HepG2 (cell line): Measurements from ENCODE around the gene CYB561. TPM values are rescaled to one million over a fixed set of nuclear protein-coding genes. Genes with fewer than 3 reads are reported as not detected.

Experiments used
- ARNTL ChIP-seq: sonication (generic); formaldehyde crosslinking; IDR thresholded peaks from 2 replicates; pipeline ENCODE4 v1.4.0; 2020; ENCODE audit warnings: mild to moderate bottlenecking, missing genetic modification reagents
- ASH2L ChIP-seq: fragments of 300-600, 200-600 bp; sonication (generic); IDR thresholded peaks from 2 replicates; pipeline ENCODE4 v1.7.0; 2017; ENCODE audit warnings: low read depth, mild to moderate bottlenecking, moderate library complexity, mixed read lengths, low read length; ENCODE audit not compliant: insufficient read length
- CBX5 ChIP-seq: sonication (generic); formaldehyde crosslinking; IDR thresholded peaks from 2 replicates; pipeline ENCODE4 v1.4.0; 2020; ENCODE audit warnings: missing genetic modification reagents, borderline replicate concordance
- ELK4 ChIP-seq: sonication (generic); formaldehyde crosslinking; IDR thresholded peaks from 2 replicates; pipeline ENCODE4 v1.9.0; 2021; ENCODE audit warnings: missing genetic modification reagents, borderline replicate concordance
- KDM2A ChIP-seq: sonication (generic); formaldehyde crosslinking; IDR thresholded peaks from 2 replicates; pipeline ENCODE4 v1.4.0; 2020; ENCODE audit warnings: low read depth, missing genetic modification reagents, borderline replicate concordance
- KDM4B ChIP-seq: sonication (generic); formaldehyde crosslinking; IDR thresholded peaks from 2 replicates; pipeline ENCODE4 v1.4.0; 2020; ENCODE audit warnings: missing genetic modification reagents
- PHF5A ChIP-seq: IDR thresholded peaks from one replicate; pipeline ENCODE4 v1.6.1; 2018; ENCODE audit warnings: low read depth, missing genetic modification reagents; ENCODE audit not compliant: unreplicated experiment
- RAD21 ChIP-seq: fragments of 450-650 bp; formaldehyde crosslinking; IDR thresholded peaks from 2 replicates; pipeline ENCODE4 v1.5.0; 2020; ENCODE audit warnings: mild to moderate bottlenecking
- SATB2 ChIP-seq: sonication (generic); formaldehyde crosslinking; IDR thresholded peaks from 2 replicates; pipeline ENCODE4 v1.5.0; 2020; ENCODE audit warnings: missing genetic modification reagents
- SMAD1 ChIP-seq: sonication (generic); formaldehyde crosslinking; IDR thresholded peaks from 2 replicates; pipeline ENCODE4 v1.4.0; 2020; ENCODE audit warnings: missing genetic modification reagents, low read depth, mild to moderate bottlenecking, borderline replicate concordance
- SRSF1 ChIP-seq: fragments of 200-400 bp; formaldehyde crosslinking; optimal IDR thresholded peaks from 2 replicates; pipeline ENCODE3; 2017; ENCODE audit warnings: mild to moderate bottlenecking, low read depth, low read length, moderate library complexity
- ZBTB33 ChIP-seq: sonication (generic); formaldehyde crosslinking; IDR thresholded peaks from 2 replicates; pipeline ENCODE4 v1.4.0; 2020; ENCODE audit warnings: missing genetic modification reagents
- ZNF280B ChIP-seq: sonication (generic); formaldehyde crosslinking; IDR thresholded peaks from 2 replicates; pipeline ENCODE4 v1.5.0; 2020; ENCODE audit warnings: missing genetic modification reagents, mild to moderate bottlenecking, borderline replicate concordance
- ZNF839 ChIP-seq: sonication (generic); formaldehyde crosslinking; IDR thresholded peaks from 2 replicates; pipeline ENCODE4 v1.4.0; 2020; ENCODE audit warnings: missing genetic modification reagents, mild to moderate bottlenecking, borderline replicate concordance
- polyA plus RNA-seq, 8 experiments: library from polyadenylated mRNA; depleted of rRNA in 3 of 8; stranded (reverse) in 7 of 8; unstranded in 1 of 8; fragments of >200 nt; fragmentation: Illumina TruSeq in 4 of 8; extraction: Trizol in 4 of 8; gene quantifications; 2 replicates each; pipeline versions ENCODE4 v1.2.1 to v1.2.3, GENCODE V29; 2011 to 2016; ENCODE audit warnings: low read depth in 4 of 8, missing spikeins in 1 of 8, mixed read lengths in 1 of 8; ENCODE audit not compliant: insufficient read depth in 1 of 8
- total RNA-seq, 5 experiments: library from RNA; depleted of rRNA; stranded (reverse); fragments of >200 nt; fragmentation: Illumina TruSeq; extraction: Trizol; gene quantifications; 2 replicates each; pipeline ENCODE4 v1.2.3, GENCODE V29; 2016; ENCODE audit warnings: low read depth in 1 of 5
- TF ChIP-seq, protein P1 (sequence below): sonication (generic); formaldehyde crosslinking; IDR thresholded peaks from 2 replicates; pipeline ENCODE4 v1.4.0; 2020; ENCODE audit warnings: missing genetic modification reagents, borderline replicate concordance
- TF ChIP-seq, protein P2 (sequence below), 2 experiments: sonication (generic) in 1 of 2; formaldehyde crosslinking in 1 of 2; IDR thresholded peaks; 2 replicates each; pipeline versions ENCODE4 v1.4.0 to v1.6.1; 2018 to 2020; ENCODE audit warnings: missing genetic modification reagents in 2 of 2, borderline replicate concordance in 1 of 2, low read depth in 1 of 2, mild to moderate bottlenecking in 1 of 2, missing biosample characterization in 1 of 2

CYB561 gene
- total and polyA plus RNA-seq, 2 of the 13 experiments (the other 11 are each of a cell fraction or from before 2014, with no cell fraction given), result 1.5 to 6.7 TPM

DNA sequence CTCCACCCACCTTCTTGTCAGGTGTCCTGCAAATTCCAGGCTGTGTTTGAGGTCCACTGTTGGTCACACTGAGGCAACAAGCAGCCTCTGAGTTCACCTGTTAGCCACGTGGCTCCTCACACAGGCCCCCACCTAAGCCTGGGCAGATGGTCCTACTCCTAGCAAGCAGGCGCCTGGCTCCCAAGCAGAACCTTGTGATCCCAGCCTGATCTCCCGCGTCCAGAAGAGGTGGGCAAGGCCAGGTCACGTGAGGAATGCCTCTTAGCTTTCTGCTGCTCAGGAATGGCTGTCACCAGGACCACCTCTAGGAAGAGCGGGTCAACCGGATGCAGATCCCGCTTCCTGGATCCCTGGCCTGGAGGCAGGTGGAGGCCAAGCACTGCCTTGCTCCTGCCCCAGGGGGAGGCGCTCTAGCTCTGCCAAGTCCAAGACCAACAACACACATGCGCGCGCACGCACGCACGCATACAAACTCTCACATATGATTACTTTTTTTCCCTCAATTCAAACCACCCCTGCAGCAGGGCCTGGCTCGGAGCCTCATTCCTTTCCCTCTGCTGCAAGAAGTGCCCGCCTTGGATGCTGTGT lies 9.5 kb downstream of the CYB561 start (continued):
- TF ChIP-seq CBX5 (CRISPR knock-in tag), result no peak
- TF ChIP-seq, protein P1, sequence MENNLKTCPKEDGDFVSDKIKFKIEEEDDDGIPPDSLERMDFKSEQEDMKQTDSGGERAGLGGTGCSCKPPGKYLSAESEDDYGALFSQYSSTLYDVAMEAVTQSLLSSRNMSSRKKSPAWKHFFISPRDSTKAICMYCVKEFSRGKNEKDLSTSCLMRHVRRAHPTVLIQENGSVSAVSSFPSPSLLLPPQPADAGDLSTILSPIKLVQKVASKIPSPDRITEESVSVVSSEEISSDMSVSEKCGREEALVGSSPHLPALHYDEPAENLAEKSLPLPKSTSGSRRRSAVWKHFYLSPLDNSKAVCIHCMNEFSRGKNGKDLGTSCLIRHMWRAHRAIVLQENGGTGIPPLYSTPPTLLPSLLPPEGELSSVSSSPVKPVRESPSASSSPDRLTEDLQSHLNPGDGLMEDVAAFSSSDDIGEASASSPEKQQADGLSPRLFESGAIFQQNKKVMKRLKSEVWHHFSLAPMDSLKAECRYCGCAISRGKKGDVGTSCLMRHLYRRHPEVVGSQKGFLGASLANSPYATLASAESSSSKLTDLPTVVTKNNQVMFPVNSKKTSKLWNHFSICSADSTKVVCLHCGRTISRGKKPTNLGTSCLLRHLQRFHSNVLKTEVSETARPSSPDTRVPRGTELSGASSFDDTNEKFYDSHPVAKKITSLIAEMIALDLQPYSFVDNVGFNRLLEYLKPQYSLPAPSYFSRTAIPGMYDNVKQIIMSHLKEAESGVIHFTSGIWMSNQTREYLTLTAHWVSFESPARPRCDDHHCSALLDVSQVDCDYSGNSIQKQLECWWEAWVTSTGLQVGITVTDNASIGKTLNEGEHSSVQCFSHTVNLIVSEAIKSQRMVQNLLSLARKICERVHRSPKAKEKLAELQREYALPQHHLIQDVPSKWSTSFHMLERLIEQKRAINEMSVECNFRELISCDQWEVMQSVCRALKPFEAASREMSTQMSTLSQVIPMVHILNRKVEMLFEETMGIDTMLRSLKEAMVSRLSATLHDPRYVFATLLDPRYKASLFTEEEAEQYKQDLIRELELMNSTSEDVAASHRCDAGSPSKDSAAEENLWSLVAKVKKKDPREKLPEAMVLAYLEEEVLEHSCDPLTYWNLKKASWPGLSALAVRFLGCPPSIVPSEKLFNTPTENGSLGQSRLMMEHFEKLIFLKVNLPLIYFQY (CRISPR knock-in tag), result no peak
- no peak for TF ChIP-seq ELK4 (CRISPR knock-in tag)
- TF ChIP-seq ZNF839, result no peak
- TF ChIP-seq, protein P2, sequence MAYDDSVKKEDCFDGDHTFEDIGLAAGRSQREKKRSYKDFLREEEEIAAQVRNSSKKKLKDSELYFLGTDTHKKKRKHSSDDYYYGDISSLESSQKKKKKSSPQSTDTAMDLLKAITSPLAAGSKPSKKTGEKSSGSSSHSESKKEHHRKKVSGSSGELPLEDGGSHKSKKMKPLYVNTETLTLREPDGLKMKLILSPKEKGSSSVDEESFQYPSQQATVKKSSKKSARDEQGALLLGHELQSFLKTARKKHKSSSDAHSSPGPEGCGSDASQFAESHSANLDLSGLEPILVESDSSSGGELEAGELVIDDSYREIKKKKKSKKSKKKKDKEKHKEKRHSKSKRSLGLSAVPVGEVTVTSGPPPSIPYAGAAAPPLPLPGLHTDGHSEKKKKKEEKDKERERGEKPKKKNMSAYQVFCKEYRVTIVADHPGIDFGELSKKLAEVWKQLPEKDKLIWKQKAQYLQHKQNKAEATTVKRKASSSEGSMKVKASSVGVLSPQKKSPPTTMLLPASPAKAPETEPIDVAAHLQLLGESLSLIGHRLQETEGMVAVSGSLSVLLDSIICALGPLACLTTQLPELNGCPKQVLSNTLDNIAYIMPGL (CRISPR knock-in tag; IDR thresholded peaks at IDR 0.05; ENCODE audit: borderline replicate concordance in 1 of 2, low read depth in 1 of 2), result no peak
- no peak for TF ChIP-seq KDM4B (CRISPR knock-in tag)
- TF ChIP-seq SMAD1 (CRISPR knock-in tag), result no peak
- TF ChIP-seq ZNF280B (CRISPR knock-in tag), result peak; percentile 28; the same call in 1 of the 2 replicates
- peak; percentile 97 for TF ChIP-seq ZBTB33 (CRISPR knock-in tag)
- TF ChIP-seq SRSF1, result no peak
- no peak for TF ChIP-seq SATB2 (CRISPR knock-in tag)
- 0 out of 2 replicates have a peak, but pooled peaks have one; percentile 27 for TF ChIP-seq KDM2A (CRISPR knock-in tag)
- TF ChIP-seq PHF5A (CRISPR knock-in tag), result no peak
- no peak for TF ChIP-seq ARNTL (CRISPR knock-in tag)
- peak; percentile 43 for TF ChIP-seq RAD21
- no peak for TF ChIP-seq ASH2L
